ENCODE results near the gene EPHX1. TPM values are rescaled to one million over a fixed set of nuclear protein-coding genes. Genes with fewer than 3 reads are reported as not detected.
"Not testable (repeated sequence)": the region's sequence is repeated elsewhere in the genome, so short reads cannot be mapped to it uniquely, and the experiment has no call there.

EPHX1 gene
- total and polyA plus RNA-seq, 2 donors = 18.1 to 156 TPM

DNA sequence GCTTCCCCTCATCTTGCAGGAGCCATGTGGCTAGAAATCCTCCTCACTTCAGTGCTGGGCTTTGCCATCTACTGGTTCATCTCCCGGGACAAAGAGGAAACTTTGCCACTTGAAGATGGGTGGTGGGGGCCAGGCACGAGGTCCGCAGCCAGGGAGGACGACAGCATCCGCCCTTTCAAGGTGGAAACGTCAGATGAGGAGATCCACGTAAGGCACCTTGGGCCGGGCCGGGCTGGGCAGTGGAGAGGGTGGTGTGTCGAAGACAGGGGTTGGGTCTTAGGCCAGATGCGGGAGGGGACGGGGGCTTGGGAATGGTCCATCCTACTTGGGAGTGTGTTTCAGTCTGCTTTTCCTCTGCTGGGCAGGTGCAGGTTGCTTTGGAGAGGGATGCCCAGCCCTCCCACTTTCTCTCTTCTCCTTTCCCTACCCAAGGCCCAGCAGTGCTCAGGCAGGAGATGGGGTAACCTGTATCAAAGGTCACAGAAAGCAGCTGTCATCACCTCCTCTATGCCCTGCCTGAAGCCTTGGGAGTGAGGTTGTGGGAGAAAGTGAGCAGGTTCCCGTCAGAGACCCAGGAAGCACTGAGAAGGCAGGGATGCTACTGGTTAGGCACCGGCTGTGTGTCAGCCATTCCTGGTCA is 18.9 kb downstream of the EPHX1 start:
- no peaks in the 10 kb centered on the region for H3K4me1 ChIP-seq (ENCODE audit: insufficient read depth)
- H3K27ac ChIP-seq (ENCODE audit: low read depth) = no peak overlapping the region
- no peaks in the 10 kb centered on the region for H3K36me3 ChIP-seq (ENCODE audit: insufficient read depth)
- 91% methylated on average over 14 of the region's 14 CpGs for WGBS
- no peak overlapping the region for H3K4me3 ChIP-seq (ENCODE audit: low read depth, low read length)
- no peak for DNase-seq (ENCODE audit: extremely low spot score)

DNA sequence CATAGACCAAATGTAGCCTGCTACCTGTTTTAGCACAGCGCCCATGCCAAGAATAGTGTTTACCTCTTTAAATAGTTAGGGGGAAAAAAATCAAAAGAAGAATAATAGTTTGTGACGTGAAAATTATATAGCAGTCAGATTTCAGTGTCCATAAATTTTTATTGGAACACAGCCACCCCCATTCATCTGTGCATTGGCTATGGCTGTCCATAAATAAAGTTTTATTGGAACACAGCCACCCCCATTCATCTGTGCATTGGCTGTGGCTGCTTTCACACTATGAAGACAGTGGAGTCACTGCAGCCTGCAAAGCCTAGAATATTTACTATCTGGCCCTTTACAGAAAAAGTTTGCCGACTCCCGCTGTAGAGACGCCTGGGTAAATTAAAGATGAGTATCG is 20.9 kb downstream of the EPHX1 start:
- no peak for DNase-seq (ENCODE audit: extremely low spot score)
- WGBS = 88% methylated on average over 6 of the region's 6 CpGs
- Histone ChIP-seq H3K36me3 (ENCODE audit: insufficient read depth) (no peaks in the 10 kb centered on the region), H3K27ac (ENCODE audit: low read depth) (no peak overlapping the region), H3K4me3 (ENCODE audit: low read depth, low read length) (no peak overlapping the region), H3K4me1 (ENCODE audit: insufficient read depth) (no peaks in the 10 kb centered on the region)

DNA sequence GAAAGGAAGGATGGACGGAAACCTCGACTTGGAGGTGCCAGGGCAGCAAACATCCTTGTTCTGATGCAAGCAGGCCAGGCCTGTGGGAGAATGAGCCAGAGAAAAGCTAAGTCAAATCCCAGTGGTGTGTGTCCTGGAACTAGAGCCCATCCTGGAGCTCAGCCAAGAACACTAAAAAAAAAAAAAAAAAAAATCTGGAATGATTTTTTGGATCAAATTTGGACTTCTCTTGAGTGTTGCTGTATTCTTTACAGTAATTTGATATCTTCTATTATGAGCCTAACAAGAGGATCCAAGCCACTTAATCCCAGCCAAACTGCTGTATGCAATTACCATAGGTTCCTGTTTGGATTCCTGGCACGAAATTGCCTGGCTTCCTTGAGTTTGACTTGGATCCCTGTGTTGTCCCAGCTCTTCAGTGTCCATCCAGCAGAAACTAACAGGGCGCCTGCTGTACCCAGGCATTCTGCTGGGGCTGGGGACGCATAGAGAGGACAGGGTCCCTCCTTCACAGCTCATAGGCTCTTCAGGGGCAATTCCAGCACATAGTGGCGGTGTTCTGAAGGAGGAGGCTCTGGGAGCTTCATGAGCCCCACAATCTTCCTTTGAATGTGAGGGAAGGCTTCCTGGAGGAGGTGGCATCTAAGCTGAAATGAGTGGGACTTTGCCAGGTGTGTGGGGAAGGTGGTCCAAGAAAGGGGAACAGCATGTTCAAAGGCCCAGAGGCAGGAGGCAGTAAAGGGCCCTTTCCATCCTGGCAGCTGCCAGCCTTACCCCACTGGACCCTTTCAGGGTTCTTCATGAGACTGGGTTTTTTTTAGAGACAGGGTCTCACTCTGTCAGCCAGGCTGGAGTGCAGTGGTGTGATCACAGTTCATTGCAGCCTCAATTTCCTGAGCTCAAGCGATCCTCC is 24.7 kb downstream of the EPHX1 start:
- Histone ChIP-seq H3K36me3 (ENCODE audit: insufficient read depth) (peaks cover 3% of the 10 kb centered on the region), H3K4me3 (ENCODE audit: low read depth, low read length) (no peak overlapping the region), H3K27ac (ENCODE audit: low read depth) (no peak overlapping the region), H3K4me1 (ENCODE audit: insufficient read depth) (no peaks in the 10 kb centered on the region)
- 49% methylated on average over 7 of the region's 7 CpGs for WGBS
- DNase-seq (ENCODE audit: extremely low spot score) = peak; percentile 72

DNA sequence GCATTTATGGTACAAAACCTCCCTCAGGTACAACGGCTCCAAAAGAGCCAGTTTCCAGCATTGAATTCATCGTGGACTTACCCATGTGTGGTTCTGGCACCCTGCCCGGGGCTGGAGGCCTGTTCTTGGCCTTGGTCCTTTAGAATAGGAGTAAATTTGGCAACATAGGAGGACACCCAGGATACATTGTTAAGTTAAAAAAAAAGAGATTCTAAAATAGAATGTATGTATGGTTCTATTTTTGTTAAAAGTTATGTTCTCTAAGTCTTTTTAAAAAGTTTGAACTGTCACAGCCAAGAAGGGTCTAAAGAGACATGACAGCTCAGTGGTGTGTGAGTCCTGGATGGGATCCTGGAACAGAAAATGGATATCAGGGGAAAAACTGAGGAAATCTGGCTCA is 25.9 kb downstream of the EPHX1 start:
- H3K27ac ChIP-seq (ENCODE audit: low read depth) = no peak overlapping the region
- no peaks in the 10 kb centered on the region for H3K4me1 ChIP-seq (ENCODE audit: insufficient read depth)
- H3K4me3 ChIP-seq (ENCODE audit: low read depth, low read length) = no peak overlapping the region
- 27% methylated on average over 3 of the region's 3 CpGs for WGBS
- no peak for DNase-seq (ENCODE audit: extremely low spot score)
- H3K36me3 ChIP-seq (ENCODE audit: insufficient read depth) = peaks cover 3% of the 10 kb centered on the region

DNA sequence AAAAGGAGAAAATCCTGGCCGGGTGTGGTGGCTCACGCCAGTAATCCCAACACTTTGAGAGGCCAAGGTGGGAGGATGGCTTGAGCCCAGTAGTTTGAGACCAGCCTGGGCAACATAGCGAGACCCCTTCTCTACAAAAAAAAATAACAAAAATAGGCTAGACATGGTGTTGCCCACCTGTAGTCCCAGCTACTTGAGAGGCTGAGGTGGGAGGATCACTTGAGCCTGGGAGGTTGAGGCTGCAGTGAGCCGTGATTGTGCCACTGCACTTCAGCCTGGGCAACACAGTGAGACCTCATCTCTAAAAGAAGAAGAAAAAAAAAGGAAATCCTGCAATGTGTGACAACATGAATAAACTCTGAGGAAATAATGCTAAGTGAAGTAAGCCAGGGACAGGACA is 26.4 kb downstream of the EPHX1 start:
- not testable (repeated sequence) for DNase-seq (ENCODE audit: extremely low spot score); H3K4me3 ChIP-seq (ENCODE audit: low read depth, low read length); H3K36me3 ChIP-seq (ENCODE audit: insufficient read depth); H3K4me1 ChIP-seq (ENCODE audit: insufficient read depth); H3K27ac ChIP-seq (ENCODE audit: low read depth)
- 78% methylated on average over 4 of the region's 4 CpGs for WGBS

DNA sequence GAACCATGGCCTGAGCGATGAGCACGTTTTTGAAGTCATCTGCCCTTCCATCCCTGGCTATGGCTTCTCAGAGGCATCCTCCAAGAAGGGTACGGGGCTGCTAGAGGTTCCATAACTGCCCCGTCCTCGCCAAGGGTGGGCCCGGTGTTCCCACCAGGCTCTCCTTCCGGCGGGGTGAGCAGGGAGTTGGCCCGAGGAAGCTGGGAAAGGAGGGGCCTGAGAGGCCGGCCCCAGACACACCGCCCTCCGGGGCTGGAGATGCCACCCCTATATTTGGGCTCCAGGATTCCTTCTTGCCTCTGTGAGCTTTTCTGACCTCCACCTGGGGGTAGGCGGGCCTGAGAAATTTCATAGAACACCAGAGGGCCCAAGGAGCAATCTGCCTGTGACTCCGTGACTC is 28.9 kb downstream of the EPHX1 start:
- 90% methylated on average over 14 of the region's 14 CpGs for WGBS

DNA sequence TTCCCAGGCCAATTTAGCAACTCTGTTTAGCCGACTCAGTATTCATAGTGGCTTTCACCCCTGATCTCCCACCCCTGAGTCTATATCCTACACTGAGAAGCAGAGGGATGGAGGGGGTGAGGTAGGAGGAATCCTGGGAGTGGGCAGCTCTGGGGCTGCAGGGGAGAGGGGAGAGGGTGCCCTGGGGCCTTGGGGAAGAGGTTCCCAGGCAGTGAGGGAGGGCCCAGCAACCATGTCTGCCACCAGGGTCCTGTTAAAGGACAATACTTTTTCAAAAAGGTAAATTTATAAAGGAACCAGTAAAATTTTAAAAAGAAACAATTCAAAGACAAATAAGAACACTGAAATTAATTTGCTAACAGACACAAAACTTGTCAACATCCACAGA is 30.3 kb downstream of the EPHX1 start:
- no peak for DNase-seq (ENCODE audit: extremely low spot score)
- peaks cover 3% of the 10 kb centered on the region for H3K36me3 ChIP-seq (ENCODE audit: insufficient read depth)
- H3K4me1 ChIP-seq (ENCODE audit: insufficient read depth) = no peaks in the 10 kb centered on the region
- no peak overlapping the region for H3K4me3 ChIP-seq (ENCODE audit: low read depth, low read length)
- no peak overlapping the region for H3K27ac ChIP-seq (ENCODE audit: low read depth)
- WGBS = 88% methylated on average over 1 of the region's 1 CpG

More for the DNA sequence above, 28.9 kb downstream of the EPHX1 start:
- Histone ChIP-seq H3K4me3 (ENCODE audit: low read depth, low read length) (no peak overlapping the region), H3K36me3 (ENCODE audit: insufficient read depth) (peaks cover 3% of the 10 kb centered on the region), H3K27ac (ENCODE audit: low read depth) (no peak overlapping the region), H3K4me1 (ENCODE audit: insufficient read depth) (no peaks in the 10 kb centered on the region)
- DNase-seq (ENCODE audit: extremely low spot score) = no peak

DNA sequence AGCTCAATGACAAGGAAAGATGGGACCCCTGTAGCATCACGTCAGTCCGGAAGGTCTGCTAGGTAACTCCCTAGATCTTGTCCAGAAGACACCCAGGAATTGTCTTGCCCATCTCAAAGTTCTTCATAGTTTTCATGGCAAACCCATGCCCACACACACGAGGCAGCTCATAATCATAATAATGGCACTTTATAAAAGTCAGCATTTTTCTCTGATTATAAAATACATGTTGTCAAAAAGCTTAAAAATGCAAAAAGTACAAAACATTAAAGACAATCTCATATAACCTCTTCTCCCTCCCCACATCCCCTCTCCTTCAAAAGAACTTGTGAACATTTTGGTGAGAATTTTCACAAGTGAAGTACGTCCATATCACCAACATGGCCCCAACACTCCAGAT is 30.8 kb downstream of the EPHX1 start:
- Histone ChIP-seq H3K27ac (ENCODE audit: low read depth) (no peak overlapping the region), H3K36me3 (ENCODE audit: insufficient read depth) (peaks cover 3% of the 10 kb centered on the region), H3K4me1 (ENCODE audit: insufficient read depth) (no peaks in the 10 kb centered on the region), H3K4me3 (ENCODE audit: low read depth, low read length) (no peak overlapping the region)
- WGBS = 89% methylated on average over 4 of the region's 4 CpGs
- DNase-seq (ENCODE audit: extremely low spot score) = no peak

DNA sequence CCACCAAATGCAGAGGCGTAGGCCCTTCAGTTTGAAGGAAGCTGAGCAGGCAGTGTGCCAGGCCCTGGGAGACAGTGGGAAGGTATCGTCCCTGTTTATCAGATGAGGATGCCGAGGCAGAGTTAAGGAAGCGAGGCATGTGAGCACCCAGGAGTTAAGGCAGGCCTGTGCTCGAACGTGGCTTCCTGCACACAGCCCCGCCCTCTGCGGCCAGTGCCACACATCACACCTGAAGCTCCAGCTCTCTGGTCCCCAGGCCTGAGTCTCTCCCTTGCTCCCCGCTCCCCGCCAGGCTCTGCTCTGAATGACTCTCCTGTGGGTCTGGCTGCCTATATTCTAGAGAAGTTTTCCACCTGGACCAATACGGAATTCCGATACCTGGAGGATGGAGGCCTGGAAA is 32.1 kb downstream of the EPHX1 start:
- no peak overlapping the region for H3K27ac ChIP-seq (ENCODE audit: low read depth)
- DNase-seq (ENCODE audit: extremely low spot score) = no peak
- H3K4me1 ChIP-seq (ENCODE audit: insufficient read depth) = no peaks in the 10 kb centered on the region
- H3K36me3 ChIP-seq (ENCODE audit: insufficient read depth) = peaks cover 3% of the 10 kb centered on the region
- H3K4me3 ChIP-seq (ENCODE audit: low read depth, low read length) = no peak overlapping the region
- 78% methylated on average over 12 of the region's 12 CpGs for WGBS

DNA sequence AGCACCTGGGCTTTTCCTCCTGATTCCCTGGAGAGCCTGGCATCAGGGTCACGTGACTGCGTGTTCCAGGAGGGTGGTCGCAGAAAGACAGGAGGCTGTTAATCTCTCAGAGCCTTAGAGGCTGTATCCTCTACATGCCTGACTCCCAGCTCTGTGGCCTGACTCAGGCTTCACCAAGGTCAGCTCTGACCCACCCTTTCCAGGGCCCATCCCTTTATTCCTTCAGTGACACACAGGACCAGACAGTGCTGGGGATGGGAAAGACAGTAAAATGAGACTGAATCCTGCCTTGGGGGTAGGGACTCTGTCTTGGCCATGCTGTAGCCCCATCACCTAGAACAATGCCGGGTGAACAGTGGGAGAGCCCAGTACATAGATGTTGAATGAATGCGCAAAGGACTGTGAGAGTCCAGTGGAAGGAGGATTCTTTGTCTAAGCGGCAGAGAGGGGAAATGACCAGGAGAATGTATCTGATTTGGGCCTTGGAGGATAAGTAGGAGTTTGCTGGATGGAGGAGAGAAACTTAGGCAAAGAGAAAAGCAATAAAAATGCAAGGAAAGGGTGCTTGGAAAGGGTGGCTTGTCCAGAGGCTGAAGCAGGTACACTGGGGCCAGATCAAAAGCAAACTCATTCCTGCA is 33.0 kb downstream of the EPHX1 start:
- no peak overlapping the region for H3K4me3 ChIP-seq (ENCODE audit: low read depth, low read length)
- DNase-seq (ENCODE audit: extremely low spot score) = no peak
- no peaks in the 10 kb centered on the region for H3K4me1 ChIP-seq (ENCODE audit: insufficient read depth)
- WGBS = 87% methylated on average over 6 of the region's 6 CpGs
- H3K36me3 ChIP-seq (ENCODE audit: insufficient read depth) = peaks cover 3% of the 10 kb centered on the region
- H3K27ac ChIP-seq (ENCODE audit: low read depth) = no peak overlapping the region

DNA sequence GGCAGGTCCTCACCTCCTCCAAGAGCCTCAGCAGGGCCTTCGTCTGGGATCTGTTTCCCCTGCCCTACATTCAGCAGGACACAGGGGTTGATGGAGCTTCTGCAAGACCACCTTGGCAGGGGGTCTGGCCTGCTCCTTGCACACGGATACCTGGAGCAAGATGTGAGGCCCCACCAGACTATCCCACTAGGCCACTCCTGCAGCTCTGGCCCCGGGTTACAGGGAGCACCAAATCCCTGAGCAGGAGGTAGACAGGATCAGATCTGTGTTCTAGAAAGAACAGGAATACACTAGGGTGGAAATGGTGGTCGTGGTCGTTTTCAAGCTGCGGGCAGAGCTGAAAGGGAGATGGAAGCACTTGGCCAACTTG is 33.5 kb downstream of the EPHX1 start:
- H3K36me3 ChIP-seq (ENCODE audit: insufficient read depth) = peaks cover 3% of the 10 kb centered on the region
- DNase-seq (ENCODE audit: extremely low spot score) = no peak
- H3K4me1 ChIP-seq (ENCODE audit: insufficient read depth) = no peaks in the 10 kb centered on the region

DNA sequence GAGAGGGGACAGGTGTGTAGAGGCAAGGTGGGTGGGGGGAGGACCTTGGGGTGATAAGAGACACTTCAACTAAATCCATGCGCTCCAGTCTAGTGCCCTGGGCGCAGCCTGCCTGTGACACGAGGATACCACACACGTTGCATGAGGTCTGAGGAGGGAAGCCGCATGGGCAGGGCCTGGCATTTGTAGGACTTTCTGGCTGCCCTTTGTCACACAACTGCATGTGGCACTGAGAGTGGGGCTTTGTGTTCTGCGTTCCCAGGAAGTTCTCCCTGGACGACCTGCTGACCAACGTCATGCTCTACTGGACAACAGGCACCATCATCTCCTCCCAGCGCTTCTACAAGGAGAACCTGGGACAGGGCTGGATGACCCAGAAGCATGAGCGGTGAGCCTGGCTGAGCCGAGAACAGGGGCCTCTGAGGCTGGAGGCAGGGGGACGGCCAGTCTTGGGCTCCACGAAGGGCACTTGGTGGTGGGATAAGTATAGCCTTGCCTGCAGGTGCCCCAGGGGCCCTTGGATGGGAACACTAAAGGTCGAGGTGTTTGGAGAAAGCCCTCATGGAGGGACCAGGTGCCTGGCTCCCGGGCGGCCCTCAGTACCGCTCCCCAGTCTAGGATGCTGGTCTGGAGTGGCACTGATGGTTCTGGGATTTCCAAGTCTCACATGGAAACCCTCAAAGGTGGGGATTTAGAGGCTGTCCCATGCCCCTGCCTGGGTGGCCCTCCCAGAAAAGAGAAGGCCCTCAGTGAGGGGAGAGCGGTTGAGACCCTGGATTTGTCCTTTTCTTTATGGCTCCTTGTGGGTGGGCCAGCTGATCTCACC is 34.5 kb downstream of the EPHX1 start:
- H3K4me1 ChIP-seq (ENCODE audit: insufficient read depth) = no peaks in the 10 kb centered on the region
- no peaks in the 10 kb centered on the region for H3K36me3 ChIP-seq (ENCODE audit: insufficient read depth)
- no peak overlapping the region for H3K4me3 ChIP-seq (ENCODE audit: low read depth, low read length)
- WGBS = 89% methylated on average over 18 of the region's 18 CpGs
- no peak for DNase-seq (ENCODE audit: extremely low spot score)
- no peak overlapping the region for H3K27ac ChIP-seq (ENCODE audit: low read depth)

More for the DNA sequence above, 33.5 kb downstream of the EPHX1 start:
- WGBS = 83% methylated on average over 6 of the region's 6 CpGs
- H3K27ac ChIP-seq (ENCODE audit: low read depth) = no peak overlapping the region
- H3K4me3 ChIP-seq (ENCODE audit: low read depth, low read length) = no peak overlapping the region

DNA sequence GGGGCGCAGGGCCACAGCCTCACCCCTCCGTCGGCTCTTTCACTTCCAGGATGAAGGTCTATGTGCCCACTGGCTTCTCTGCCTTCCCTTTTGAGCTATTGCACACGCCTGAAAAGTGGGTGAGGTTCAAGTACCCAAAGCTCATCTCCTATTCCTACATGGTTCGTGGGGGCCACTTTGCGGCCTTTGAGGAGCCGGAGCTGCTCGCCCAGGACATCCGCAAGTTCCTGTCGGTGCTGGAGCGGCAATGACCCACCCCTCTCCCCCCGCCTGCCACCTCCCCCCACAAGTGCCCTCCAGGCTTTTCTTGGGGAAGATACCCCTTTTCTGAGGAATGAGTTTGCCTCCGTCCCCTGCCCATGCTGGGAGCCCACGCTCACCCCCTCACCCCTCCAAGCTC is 35.2 kb downstream of the EPHX1 start:
- Histone ChIP-seq H3K27ac (ENCODE audit: low read depth) (no peak overlapping the region), H3K36me3 (ENCODE audit: insufficient read depth) (no peaks in the 10 kb centered on the region), H3K4me1 (ENCODE audit: insufficient read depth) (no peaks in the 10 kb centered on the region), H3K4me3 (ENCODE audit: low read depth, low read length) (no peak overlapping the region)
- DNase-seq (ENCODE audit: extremely low spot score) = no peak
- 85% methylated on average over 14 of the region's 14 CpGs for WGBS
